HEK293 (cell line): ENCODE results near the gene PARD3B.

Experiments
- ZFP3 ChIP-seq: fragments of 450-650 bp; formaldehyde crosslinking; IDR thresholded peaks from 2 replicates; pipeline ENCODE4 v1.5.1; 2016; ENCODE audit warnings: low read depth, missing biosample characterization, missing genetic modification characterization
- ZNF16 ChIP-seq: fragments of 450-650 bp; formaldehyde crosslinking; IDR thresholded peaks from 2 replicates; pipeline ENCODE4 v1.5.1; 2016; ENCODE audit warnings: low read depth, missing biosample characterization, missing genetic modification characterization
- ZNF366 ChIP-seq: fragments of 450-650 bp; formaldehyde crosslinking; conservative IDR thresholded peaks from 2 replicates; pipeline ENCODE4 v1.5.1; 2016; ENCODE audit warnings: missing biosample characterization, missing genetic modification characterization
- ZNF670 ChIP-seq: fragments of 450-650 bp; formaldehyde crosslinking; IDR thresholded peaks from 2 replicates; pipeline ENCODE4 v1.5.1; 2016; ENCODE audit warnings: missing biosample characterization, missing genetic modification characterization, low read depth
- ZNF768 ChIP-seq: fragments of 450-650 bp; formaldehyde crosslinking; IDR thresholded peaks from 2 replicates; pipeline ENCODE4 v1.5.1; 2018; ENCODE audit warnings: missing biosample characterization, mild to moderate bottlenecking, missing genetic modification characterization
- ZSCAN30 ChIP-seq: fragments of 450-650 bp; IDR thresholded peaks from 2 replicates; pipeline ENCODE4 v1.5.1; 2018; ENCODE audit warnings: missing biosample characterization, mild to moderate bottlenecking, missing genetic modification characterization, moderate library complexity
- TF ChIP-seq, protein P1 (sequence below): fragments of 450-650 bp; formaldehyde crosslinking; IDR thresholded peaks from 2 replicates; pipeline ENCODE4 v1.5.1; 2016; ENCODE audit warnings: missing biosample characterization, missing genetic modification characterization
- TF ChIP-seq, protein P2 (sequence below): fragments of 450-650 bp; formaldehyde crosslinking; IDR thresholded peaks from 2 replicates; pipeline ENCODE4 v1.5.1; 2016; ENCODE audit warnings: missing biosample characterization, missing genetic modification characterization
- TF ChIP-seq, protein P3 (sequence below): fragments of 450-650 bp; formaldehyde crosslinking; IDR thresholded peaks from 2 replicates; pipeline ENCODE4 v1.5.1; 2016; ENCODE audit warnings: missing biosample characterization, missing genetic modification characterization
- TF ChIP-seq, protein P4 (sequence below): fragments of 450-650 bp; formaldehyde crosslinking; IDR thresholded peaks from 2 replicates; pipeline ENCODE4 v1.5.1; 2016; ENCODE audit warnings: missing biosample characterization, missing genetic modification characterization

- TF ChIP-seq, protein P1, sequence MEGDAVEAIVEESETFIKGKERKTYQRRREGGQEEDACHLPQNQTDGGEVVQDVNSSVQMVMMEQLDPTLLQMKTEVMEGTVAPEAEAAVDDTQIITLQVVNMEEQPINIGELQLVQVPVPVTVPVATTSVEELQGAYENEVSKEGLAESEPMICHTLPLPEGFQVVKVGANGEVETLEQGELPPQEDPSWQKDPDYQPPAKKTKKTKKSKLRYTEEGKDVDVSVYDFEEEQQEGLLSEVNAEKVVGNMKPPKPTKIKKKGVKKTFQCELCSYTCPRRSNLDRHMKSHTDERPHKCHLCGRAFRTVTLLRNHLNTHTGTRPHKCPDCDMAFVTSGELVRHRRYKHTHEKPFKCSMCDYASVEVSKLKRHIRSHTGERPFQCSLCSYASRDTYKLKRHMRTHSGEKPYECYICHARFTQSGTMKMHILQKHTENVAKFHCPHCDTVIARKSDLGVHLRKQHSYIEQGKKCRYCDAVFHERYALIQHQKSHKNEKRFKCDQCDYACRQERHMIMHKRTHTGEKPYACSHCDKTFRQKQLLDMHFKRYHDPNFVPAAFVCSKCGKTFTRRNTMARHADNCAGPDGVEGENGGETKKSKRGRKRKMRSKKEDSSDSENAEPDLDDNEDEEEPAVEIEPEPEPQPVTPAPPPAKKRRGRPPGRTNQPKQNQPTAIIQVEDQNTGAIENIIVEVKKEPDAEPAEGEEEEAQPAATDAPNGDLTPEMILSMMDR (tag by site-specific recombination) = no peak
- TF ChIP-seq ZFP3 (tag by site-specific recombination) = no peak
- no peak for TF ChIP-seq ZNF16 (tag by site-specific recombination)
- TF ChIP-seq ZNF670 = no peak
- TF ChIP-seq, protein P2, sequence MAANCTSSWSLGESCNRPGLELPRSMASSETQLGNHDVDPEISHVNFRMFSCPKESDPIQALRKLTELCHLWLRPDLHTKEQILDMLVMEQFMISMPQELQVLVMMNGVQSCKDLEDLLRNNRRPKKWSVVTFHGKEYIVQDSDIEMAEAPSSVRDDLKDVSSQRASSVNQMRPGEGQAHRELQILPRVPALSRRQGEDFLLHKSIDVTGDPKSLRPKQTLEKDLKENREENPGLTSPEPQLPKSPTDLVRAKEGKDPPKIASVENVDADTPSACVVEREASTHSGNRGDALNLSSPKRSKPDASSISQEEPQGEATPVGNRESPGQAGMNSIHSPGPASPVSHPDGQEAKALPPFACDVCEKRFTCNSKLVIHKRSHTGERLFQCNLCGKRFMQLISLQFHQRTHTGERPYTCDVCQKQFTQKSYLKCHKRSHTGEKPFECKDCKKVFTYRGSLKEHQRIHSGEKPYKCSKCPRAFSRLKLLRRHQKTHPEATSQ (tag by site-specific recombination) = no peak
- TF ChIP-seq, protein P3, sequence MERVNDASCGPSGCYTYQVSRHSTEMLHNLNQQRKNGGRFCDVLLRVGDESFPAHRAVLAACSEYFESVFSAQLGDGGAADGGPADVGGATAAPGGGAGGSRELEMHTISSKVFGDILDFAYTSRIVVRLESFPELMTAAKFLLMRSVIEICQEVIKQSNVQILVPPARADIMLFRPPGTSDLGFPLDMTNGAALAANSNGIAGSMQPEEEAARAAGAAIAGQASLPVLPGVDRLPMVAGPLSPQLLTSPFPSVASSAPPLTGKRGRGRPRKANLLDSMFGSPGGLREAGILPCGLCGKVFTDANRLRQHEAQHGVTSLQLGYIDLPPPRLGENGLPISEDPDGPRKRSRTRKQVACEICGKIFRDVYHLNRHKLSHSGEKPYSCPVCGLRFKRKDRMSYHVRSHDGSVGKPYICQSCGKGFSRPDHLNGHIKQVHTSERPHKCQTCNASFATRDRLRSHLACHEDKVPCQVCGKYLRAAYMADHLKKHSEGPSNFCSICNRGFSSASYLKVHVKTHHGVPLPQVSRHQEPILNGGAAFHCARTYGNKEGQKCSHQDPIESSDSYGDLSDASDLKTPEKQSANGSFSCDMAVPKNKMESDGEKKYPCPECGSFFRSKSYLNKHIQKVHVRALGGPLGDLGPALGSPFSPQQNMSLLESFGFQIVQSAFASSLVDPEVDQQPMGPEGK = no peak
- TF ChIP-seq, protein P4, sequence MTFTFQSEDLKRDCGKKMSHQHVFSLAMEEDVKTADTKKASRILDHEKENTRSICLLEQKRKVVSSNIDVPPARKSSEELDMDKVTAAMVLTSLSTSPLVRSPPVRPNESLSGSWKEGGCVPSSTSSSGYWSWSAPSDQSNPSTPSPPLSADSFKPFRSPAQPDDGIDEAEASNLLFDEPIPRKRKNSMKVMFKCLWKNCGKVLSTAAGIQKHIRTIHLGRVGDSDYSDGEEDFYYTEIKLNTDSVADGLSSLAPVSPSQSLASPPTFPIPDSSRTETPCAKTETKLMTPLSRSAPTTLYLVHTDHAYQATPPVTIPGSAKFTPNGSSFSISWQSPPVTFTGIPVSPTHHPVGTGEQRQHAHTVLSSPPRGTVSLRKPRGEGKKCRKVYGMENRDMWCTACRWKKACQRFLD (tag by site-specific recombination) = no peak
- no peak for TF ChIP-seq ZSCAN30 (tag by site-specific recombination)
- TF ChIP-seq ZNF768 (tag by site-specific recombination) = no peak
- no peak for TF ChIP-seq ZNF366 (tag by site-specific recombination)
Measured at GRCh38 chr2:204892506-204893255, 347.4 kb downstream of the PARD3B start.
